Ammon's horn (tissue), 1 donor: Measurements from ENCODE around the gene HOATZ.

Experiments
- DNase-seq: peaks from one replicate; pipeline ENCODE4 v3.0.0-alpha.2; 2016; ENCODE audit warnings: low spot score

The HOATZ gene

GRCh38 chr11:111549196-111549868 lies 34.8 kb downstream of the HOATZ start:
- no peak for DNase-seq

GRCh38 chr11:111549869-111550203 lies 35.3 kb downstream of the HOATZ start:
- DNase-seq, result no peak

- DNase-seq, result no peak
These were observed 35.7 kb downstream of the HOATZ start for GRCh38 chr11:111550258-111550657.

GRCh38 chr11:111554532-111554931 lies 40.0 kb downstream of the HOATZ start:
- DNase-seq, result no peak

GRCh38 chr11:111555255-111555654 lies 40.7 kb downstream of the HOATZ start:
- DNase-seq, result no peak

GRCh38 chr11:111557425-111558111 lies 43.0 kb downstream of the HOATZ start:
- no peak for DNase-seq

- DNase-seq, result no peak
These were observed 45.4 kb downstream of the HOATZ start for GRCh38 chr11:111559800-111560464.

GRCh38 chr11:111560800-111561199 lies 46.2 kb downstream of the HOATZ start:
- no peak for DNase-seq

- no peak for DNase-seq
These were observed 46.7 kb downstream of the HOATZ start for GRCh38 chr11:111561306-111561705.

- DNase-seq, result no peak
These were observed 47.3 kb downstream of the HOATZ start for GRCh38 chr11:111561791-111562325.

- DNase-seq, result no peak
These were observed 48.3 kb downstream of the HOATZ start for GRCh38 chr11:111562692-111563389.

GRCh38 chr11:111565114-111565720 lies 50.6 kb downstream of the HOATZ start:
- peak; percentile 73 for DNase-seq

- DNase-seq, result no peak
These were observed 51.7 kb downstream of the HOATZ start for GRCh38 chr11:111566324-111566723.

- DNase-seq, result no peak
These were observed 54.9 kb downstream of the HOATZ start for GRCh38 chr11:111569476-111569875.

GRCh38 chr11:111570796-111571195 lies 56.2 kb downstream of the HOATZ start:
- no peak for DNase-seq

- no peak for DNase-seq
These were observed 57.4 kb downstream of the HOATZ start for GRCh38 chr11:111571829-111572501.

GRCh38 chr11:111572581-111572980 lies 58.0 kb downstream of the HOATZ start:
- no peak for DNase-seq

GRCh38 chr11:111573821-111574249 lies 59.3 kb downstream of the HOATZ start:
- DNase-seq, result no peak

- no peak for DNase-seq
These were observed 60.0 kb downstream of the HOATZ start for GRCh38 chr11:111574373-111575225.

GRCh38 chr11:111575740-111576139 lies 61.2 kb downstream of the HOATZ start:
- DNase-seq, result no peak
